SK-N-SH treated with all-trans-retinoic acid at 6 μM for 48 hours (cell line): ENCODE measurements around the gene FUOM.

Source experiments
- ATAC-seq: fragments of 200-7000 bp; cut with Tn5 transposase; 3 replicates; pipeline ENCODE4 v1.9.1; 2020; ENCODE audit warnings: mild to moderate bottlenecking, moderate library complexity
- ARNTL ChIP-seq: fragments of 450-650 bp; formaldehyde crosslinking; IDR thresholded peaks from 2 replicates; pipeline ENCODE4 v1.5.0; 2020; ENCODE audit warnings: low read depth, mild to moderate bottlenecking, moderate library complexity, borderline replicate concordance
- BACH2 ChIP-seq: fragments of 250-450 bp; sonication (Bioruptor Pico); IDR thresholded peaks from 2 replicates; pipeline ENCODE4 v1.9.0; 2021; ENCODE audit warnings: mild to moderate bottlenecking, borderline replicate concordance
- CSDC2 ChIP-seq: fragments of 250-450 bp; sonication (Bioruptor Pico); IDR thresholded peaks from 2 replicates; pipeline ENCODE4 v1.5.0; 2020; ENCODE audit warnings: mild to moderate bottlenecking, moderate library complexity
- CSRNP3 ChIP-seq: fragments of 250-450 bp; sonication (Bioruptor Pico); IDR thresholded peaks from 2 replicates; pipeline ENCODE4 v1.5.1; 2021; ENCODE audit warnings: mild to moderate bottlenecking, moderate library complexity
- ESRRG ChIP-seq: fragments of 250-450 bp; sonication (Bioruptor Pico); IDR thresholded peaks from 2 replicates; pipeline ENCODE4 v1.6.1; 2021; ENCODE audit warnings: mild to moderate bottlenecking
- GLIS3 ChIP-seq: fragments of 250-450 bp; sonication (Bioruptor Pico); IDR thresholded peaks from 2 replicates; pipeline ENCODE4 v1.5.0; 2020; ENCODE audit warnings: mild to moderate bottlenecking, moderate library complexity
- ISL1 ChIP-seq: fragments of 250-450 bp; sonication (Bioruptor Pico); IDR thresholded peaks from 2 replicates; pipeline ENCODE4 v2.1.2; 2022; ENCODE audit warnings: mild to moderate bottlenecking, moderate library complexity
- OSR1 ChIP-seq: fragments of 250-450 bp; sonication (Bioruptor Pico); IDR thresholded peaks from 2 replicates; pipeline ENCODE4 v1.8.0; 2022; ENCODE audit warnings: moderate library complexity, mild to moderate bottlenecking, inconsistent platforms
- PATZ1 ChIP-seq: fragments of 250-450 bp; sonication (Bioruptor Pico); IDR thresholded peaks from 2 replicates; pipeline ENCODE4 v1.8.0; 2020; ENCODE audit warnings: mild to moderate bottlenecking, moderate library complexity, borderline replicate concordance
- POU6F1 ChIP-seq: fragments of 250-450 bp; sonication (Bioruptor Pico); IDR thresholded peaks from 2 replicates; pipeline ENCODE4 v1.8.0; 2021; ENCODE audit warnings: low read depth, mild to moderate bottlenecking, moderate library complexity, borderline replicate concordance
- PPARA ChIP-seq: fragments of 250-450 bp; sonication (Bioruptor Pico); IDR thresholded peaks from 2 replicates; pipeline ENCODE4 v1.5.0; 2020; ENCODE audit warnings: mild to moderate bottlenecking, borderline replicate concordance
- RARB ChIP-seq: fragments of 250-450 bp; sonication (Bioruptor Pico); IDR thresholded peaks from 2 replicates; pipeline ENCODE4 v1.8.0; 2021; ENCODE audit warnings: mild to moderate bottlenecking, moderate library complexity
- SNAI2 ChIP-seq: fragments of 250-450 bp; sonication (Bioruptor Pico); IDR thresholded peaks from 2 replicates; pipeline ENCODE4 v1.5.0; 2020; ENCODE audit warnings: mild to moderate bottlenecking, moderate library complexity
- TCF4 ChIP-seq: fragments of 250-450 bp; sonication (Bioruptor Pico); IDR thresholded peaks from 2 replicates; pipeline ENCODE4 v1.8.0; 2021; ENCODE audit warnings: mild to moderate bottlenecking, moderate library complexity, borderline replicate concordance
- TOX ChIP-seq: fragments of 250-450 bp; sonication (Bioruptor Pico); IDR thresholded peaks from 2 replicates; pipeline ENCODE4 v1.8.0; 2021; ENCODE audit warnings: mild to moderate bottlenecking, moderate library complexity, borderline replicate concordance
- TSHZ2 ChIP-seq: fragments of 250-450 bp; sonication (Bioruptor Pico); IDR thresholded peaks from 2 replicates; pipeline ENCODE4 v1.5.0; 2020; ENCODE audit warnings: mild to moderate bottlenecking, moderate library complexity
- ZC3H10 ChIP-seq: fragments of 250-450 bp; sonication (Bioruptor Pico); IDR thresholded peaks from 2 replicates; pipeline ENCODE4 v1.5.1; 2021; ENCODE audit warnings: mild to moderate bottlenecking, moderate library complexity
- ZFP3 ChIP-seq: fragments of 250-450 bp; sonication (Bioruptor Pico); IDR thresholded peaks from 2 replicates; pipeline ENCODE4 v1.5.0; 2020; ENCODE audit warnings: mild to moderate bottlenecking, moderate library complexity
- ZFP30 ChIP-seq: fragments of 450-650 bp; formaldehyde crosslinking; IDR thresholded peaks from 2 replicates; pipeline ENCODE4 v1.5.0; 2022; ENCODE audit warnings: mild to moderate bottlenecking, moderate library complexity
- ZNF565 ChIP-seq: fragments of 450-650 bp; formaldehyde crosslinking; conservative IDR thresholded peaks from 2 replicates; pipeline ENCODE4 v1.5.0; 2020; ENCODE audit warnings: low read depth, mild to moderate bottlenecking, moderate library complexity
- ZNF70 ChIP-seq: fragments of 450-650 bp; formaldehyde crosslinking; IDR thresholded peaks from 2 replicates; pipeline ENCODE4 v1.5.0; 2020; ENCODE audit warnings: mild to moderate bottlenecking, moderate library complexity
- ZNF8 ChIP-seq: fragments of 450-650 bp; formaldehyde crosslinking; IDR thresholded peaks from 2 replicates; pipeline ENCODE4 v1.5.0; 2020; ENCODE audit warnings: mild to moderate bottlenecking, moderate library complexity

Gene FUOM

GRCh38 chr10:133403359-133403758 lies 45.5 kb upstream of the FUOM start:
- no peak for TF ChIP-seq TCF4 (CRISPR knock-in tag)
- TF ChIP-seq ARNTL (CRISPR knock-in tag): no peak
- no peak for TF ChIP-seq ZNF70
- TF ChIP-seq ZFP30: no peak
- no peak for TF ChIP-seq ISL1 (CRISPR knock-in tag)
- no peak for TF ChIP-seq CSDC2 (CRISPR knock-in tag)
- TF ChIP-seq ESRRG: no peak
- TF ChIP-seq POU6F1: no peak
- no peak for TF ChIP-seq ZC3H10 (CRISPR knock-in tag)
- no peak for TF ChIP-seq CSRNP3 (CRISPR knock-in tag)
- TF ChIP-seq TOX (CRISPR knock-in tag): no peak
- TF ChIP-seq ZNF565: no peak
- TF ChIP-seq PPARA (CRISPR knock-in tag): no peak
- TF ChIP-seq ZNF8 (CRISPR knock-in tag): no peak
- no peak for TF ChIP-seq OSR1 (CRISPR knock-in tag)
- no peak for TF ChIP-seq GLIS3
- TF ChIP-seq ZFP3: no peak
- ATAC-seq: no peak

- TF ChIP-seq GLIS3 (no peak), ZNF70 (no peak), PPARA (CRISPR knock-in tag) (no peak), TSHZ2 (CRISPR knock-in tag) (no peak), TOX (CRISPR knock-in tag) (no peak), ZFP30 (no peak)
- ATAC-seq: no peak
Observed at GRCh38 chr10:133401981-133402725, 44.3 kb upstream of the FUOM start.

- TF ChIP-seq ZFP30 (no peak), GLIS3 (no peak), PPARA (CRISPR knock-in tag) (no peak), PATZ1 (no peak), CSRNP3 (CRISPR knock-in tag) (no peak), TCF4 (CRISPR knock-in tag) (no peak), ARNTL (CRISPR knock-in tag) (no peak), BACH2 (CRISPR knock-in tag) (no peak), ISL1 (CRISPR knock-in tag) (no peak), SNAI2 (no peak), RARB (CRISPR knock-in tag) (no peak)
- TF ChIP-seq, all 23 proteins: peak for 0
- no peak for ATAC-seq
Observed at GRCh38 chr10:133401500-133401899, 43.7 kb upstream of the FUOM start.
